ENCODE measurements around the gene ST3GAL2.
"Not testable (repeated sequence)": the region's sequence is repeated elsewhere in the genome, so short reads cannot be mapped to it uniquely, and the experiment has no call there.

ST3GAL2 gene

GRCh38 chr16:70467113-70467512 is 28.2 kb upstream of the ST3GAL2 start:
- no peak for DNase-seq

- DNase-seq: no peak
Measured at GRCh38 chr16:70466805-70467076, 27.8 kb upstream of the ST3GAL2 start.

- no peak for DNase-seq
Measured at GRCh38 chr16:70465999-70466804, 27.3 kb upstream of the ST3GAL2 start.

DNA sequence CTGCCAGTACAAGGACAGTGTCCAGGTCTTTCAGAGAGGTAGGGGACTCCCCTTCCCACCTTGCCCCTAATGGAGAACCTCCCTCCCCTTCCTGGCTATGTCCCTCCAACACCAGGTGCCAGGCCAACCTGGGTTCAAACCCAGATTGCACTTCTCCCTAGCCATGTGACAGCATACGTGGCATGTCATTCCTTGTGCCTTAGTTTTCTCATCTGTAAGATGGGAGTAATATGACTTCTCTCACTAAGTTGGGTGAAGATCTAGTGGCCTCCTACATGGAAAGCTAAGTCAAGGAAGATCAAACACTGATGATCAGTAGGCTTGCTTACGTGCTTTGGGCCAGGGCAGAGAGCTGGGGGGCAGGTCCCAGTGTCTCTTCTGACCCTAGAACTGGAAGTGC is 24.3 kb upstream of the ST3GAL2 start:
- no peak for DNase-seq

GRCh38 chr16:70460737-70461261 is 21.9 kb upstream of the ST3GAL2 start:
- no peak for DNase-seq

- no peak for DNase-seq
Measured at GRCh38 chr16:70457446-70458166, 18.7 kb upstream of the ST3GAL2 start.

DNA sequence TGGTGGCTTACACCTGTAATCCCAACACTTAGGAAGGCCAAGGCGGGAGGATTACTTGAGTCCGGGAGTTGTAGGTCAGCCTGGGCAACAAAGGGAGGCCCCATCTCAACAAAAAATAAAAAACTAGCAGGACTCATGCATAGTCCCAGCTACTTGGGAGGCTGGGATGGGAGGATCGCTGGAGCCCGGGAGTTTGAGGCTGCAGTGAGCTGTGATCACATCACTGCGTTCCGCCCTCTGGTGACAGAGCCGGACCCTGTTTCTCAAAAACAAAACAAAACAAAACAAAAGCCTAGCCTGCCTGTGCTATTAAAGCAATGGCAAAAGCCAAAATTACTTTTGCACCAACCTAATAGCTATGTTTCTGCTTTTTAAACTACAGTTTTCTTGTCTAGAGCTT is 17.0 kb upstream of the ST3GAL2 start:
- no peak for DNase-seq

- DNase-seq: no peak
Measured at GRCh38 chr16:70454222-70455034, 15.5 kb upstream of the ST3GAL2 start, which contains the start of gene FCSK. Gene FCSK (plus strand): TSS chr16:70454595. CDS start chr16:70463191, 8,596 bp downstream.

DNA sequence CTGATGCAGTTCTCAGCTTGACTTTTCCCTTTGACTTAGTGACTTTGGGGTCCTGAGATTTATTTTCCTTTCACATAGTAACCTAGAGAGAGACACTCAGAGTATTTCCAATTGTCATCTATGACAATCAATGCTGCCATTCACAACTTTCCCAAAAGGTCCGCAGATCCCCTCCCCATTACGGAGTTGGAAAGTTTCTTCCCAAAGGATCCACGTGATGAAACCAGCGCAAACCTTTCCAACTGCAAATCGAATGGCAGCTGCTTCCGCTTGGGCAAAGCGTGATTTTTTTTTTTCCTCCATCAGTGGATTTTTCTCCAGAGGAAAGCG is 15.0 kb upstream of the ST3GAL2 start:
- no peak for DNase-seq

- DNase-seq: no peak
Measured at GRCh38 chr16:70453117-70453891, 14.4 kb upstream of the ST3GAL2 start.

- DNase-seq: not testable (repeated sequence)
Measured at GRCh38 chr16:70451004-70451340, 12.1 kb upstream of the ST3GAL2 start.

- DNase-seq: not testable (repeated sequence)
Measured at GRCh38 chr16:70450142-70451003, 11.5 kb upstream of the ST3GAL2 start.

DNA sequence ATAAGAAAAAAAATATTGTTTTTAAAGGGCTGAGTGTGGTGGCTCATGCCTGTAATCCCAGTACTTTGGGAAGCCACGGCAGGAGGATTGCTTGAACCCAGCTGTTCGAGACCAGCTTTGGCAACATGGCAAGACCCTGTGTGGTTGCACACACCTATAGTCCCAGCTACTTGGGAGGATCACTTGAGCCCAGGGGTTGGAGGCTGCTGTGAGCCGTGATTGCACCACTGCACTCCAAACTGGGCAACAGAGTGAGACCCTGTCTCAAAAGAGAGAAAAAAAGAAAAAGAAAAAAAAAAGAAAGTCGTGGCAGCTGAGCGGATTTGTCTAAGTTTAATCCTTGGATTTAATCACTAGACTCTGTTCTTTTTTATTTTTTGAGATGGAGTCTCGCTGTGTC is 9.2 kb upstream of the ST3GAL2 start:
- no peak for DNase-seq

DNA sequence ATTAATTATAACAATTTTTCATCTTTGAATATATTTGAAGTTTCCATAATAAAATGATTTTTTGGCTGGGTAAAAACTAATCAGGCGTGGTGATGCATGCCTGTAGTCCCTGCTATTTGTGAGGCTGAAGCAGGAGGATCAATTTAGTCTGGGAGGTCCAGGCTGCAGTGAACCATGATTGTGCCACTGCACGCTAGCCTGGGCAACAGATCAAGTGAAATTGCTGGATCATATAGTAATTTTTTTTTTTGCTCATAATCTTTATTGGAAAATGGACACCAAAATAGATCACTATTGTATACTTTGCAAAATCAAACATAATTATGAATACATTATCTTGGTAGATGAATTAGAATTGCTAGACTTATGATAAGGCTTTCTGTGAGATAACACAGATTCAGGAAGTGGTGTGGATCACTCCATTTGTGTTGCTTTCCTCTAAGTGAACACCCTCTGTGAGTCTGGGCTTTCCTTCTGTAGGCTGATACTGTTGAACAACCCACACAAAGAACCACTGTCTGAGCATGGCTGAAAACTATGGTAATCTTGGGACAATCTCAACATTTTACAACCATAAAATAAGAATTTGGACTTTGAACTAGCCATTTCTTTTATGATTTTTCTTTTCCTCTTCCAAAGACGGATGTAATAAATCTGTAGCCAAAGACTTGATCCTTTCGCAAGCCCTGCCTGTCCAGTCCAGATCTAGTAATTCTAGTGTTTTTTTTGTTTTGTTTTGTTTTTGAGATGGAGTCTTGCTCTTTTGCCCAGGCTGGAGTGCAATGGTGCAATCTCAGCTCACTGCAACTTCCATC is 5.6 kb upstream of the ST3GAL2 start:
- DNase-seq: no peak

GRCh38 chr16:70442344-70442743 is 3.4 kb upstream of the ST3GAL2 start:
- DNase-seq: no peak

- no peak for DNase-seq
Measured at GRCh38 chr16:70441406-70441990, 2.6 kb upstream of the ST3GAL2 start.

DNA sequence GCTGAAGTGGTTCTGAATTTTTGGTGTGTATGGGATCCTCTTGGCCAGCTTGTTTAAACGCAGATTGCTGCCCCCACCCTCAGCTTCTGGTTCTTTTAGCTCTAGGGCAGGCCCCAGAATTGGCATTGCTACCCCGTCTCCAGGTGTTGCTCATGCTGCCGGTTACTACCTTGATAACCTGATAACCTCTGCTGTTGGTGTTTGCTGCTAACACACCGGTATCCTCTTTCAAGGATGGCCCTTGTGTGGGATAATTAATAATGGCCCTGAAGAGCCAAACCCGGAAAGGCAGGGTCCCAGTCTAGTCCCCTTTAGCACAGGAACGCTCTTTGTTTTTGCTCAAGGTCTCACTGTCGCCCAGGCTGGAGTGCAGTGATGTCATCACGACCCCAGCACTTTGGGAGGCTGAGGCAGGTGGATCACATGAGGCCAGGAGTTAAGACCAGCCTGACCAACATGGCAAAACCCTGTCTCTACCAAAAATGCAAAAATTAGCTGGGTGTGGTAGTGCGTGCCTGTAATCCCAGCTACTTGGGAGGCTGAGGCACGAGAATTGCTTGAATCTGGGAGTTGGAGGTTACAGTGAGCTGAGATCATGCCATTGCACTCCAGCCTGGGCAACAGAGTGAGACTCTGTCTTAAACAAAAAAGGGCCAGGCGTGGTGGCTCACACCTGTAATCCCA is 1.3 kb upstream of the ST3GAL2 start:
- DNase-seq: no peak

- DNase-seq: no peak
Measured at GRCh38 chr16:70438585-70438968, 323 bp downstream of the ST3GAL2 start.

DNA sequence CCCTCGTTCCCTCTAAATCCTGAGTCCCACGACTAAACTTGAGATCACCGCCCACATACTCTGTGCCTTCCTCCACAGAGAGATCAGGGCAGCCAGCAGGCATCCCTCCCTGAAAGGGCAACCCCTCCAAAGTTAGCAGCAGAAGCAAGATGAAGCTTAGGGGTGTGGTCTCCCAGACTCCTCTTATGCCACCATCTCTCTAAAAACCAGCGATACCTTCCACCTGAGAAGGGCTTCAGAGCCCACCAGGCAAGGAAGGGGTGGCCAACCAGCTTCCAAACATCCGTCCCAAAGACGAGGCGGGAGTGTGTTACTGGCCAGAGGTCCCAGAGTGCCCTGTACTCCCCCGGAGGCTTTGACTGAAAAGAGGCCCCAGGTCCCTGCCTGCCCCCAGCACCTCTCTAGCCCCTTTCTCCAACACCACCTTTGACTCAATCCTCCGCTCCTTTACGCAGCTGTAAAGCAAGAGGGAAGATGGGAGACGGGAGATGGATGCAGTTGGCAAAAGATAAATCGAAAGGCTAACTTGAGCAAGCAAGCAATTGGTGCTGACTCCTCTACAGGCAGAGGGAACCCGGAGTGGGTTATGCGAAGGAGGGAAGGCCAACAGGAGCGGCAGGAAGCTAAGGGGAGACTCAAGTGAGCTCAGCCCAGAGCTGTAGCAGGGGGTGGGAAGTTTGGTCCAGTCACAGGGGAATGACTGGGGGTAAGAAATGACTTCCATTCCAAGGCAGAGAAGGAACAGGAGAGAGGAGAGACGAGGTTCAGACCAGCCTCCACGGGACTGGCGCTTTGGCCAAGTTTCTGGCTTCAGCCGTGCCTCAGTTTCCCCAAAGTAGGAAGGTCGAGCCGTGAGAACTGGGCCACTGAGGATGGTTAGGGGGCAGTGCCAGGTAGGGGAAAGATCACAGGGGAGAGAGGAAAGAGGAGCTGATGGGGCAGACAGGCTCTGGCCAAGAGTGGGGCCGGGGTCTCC is 1.0 kb downstream of the ST3GAL2 start:
- no peak for DNase-seq

Measured in amniotic stem cell (primary cell).